OCI-LY3 (cell line): ENCODE data around the gene LRRC19.

Experiments
- H2AFZ ChIP-seq: fragments of 200-600, 300-600 bp; shearing (Covaris generic); 2 replicates; pipeline ENCODE4 v1.6.0; 2014; ENCODE audit warnings: antibody characterized with exemption, low read depth, low read length
- H3K27ac ChIP-seq: fragments of 200-600, 300-600 bp; sonication (generic); 2 replicates; pipeline ENCODE4 v1.5.1; 2014; ENCODE audit warnings: mild to moderate bottlenecking, low read length, moderate library complexity, mixed read lengths
- H3K27me3 ChIP-seq: fragments of 200-600, 300-600 bp; sonication (generic); 2 replicates; pipeline ENCODE4 v1.6.1; 2014; ENCODE audit warnings: low read depth, low read length, mixed read lengths
- H3K36me3 ChIP-seq: fragments of 200-600, 300-600 bp; sonication (generic); replicated peaks from 2 replicates; pipeline ENCODE3; 2014; ENCODE audit warnings: low read depth, low read length, mixed read lengths
- H3K4me1 ChIP-seq: fragments of 300-600, 200-600 bp; sonication (generic); 2 replicates; pipeline ENCODE4 v1.6.1; 2014; ENCODE audit warnings: low read length, mixed read lengths
- H3K4me2 ChIP-seq: fragments of 200-600, 300-600 bp; sonication (generic); 2 replicates; pipeline ENCODE4 v1.6.1; 2014; ENCODE audit warnings: low read length, mixed read lengths
- H3K4me3 ChIP-seq: fragments of 300-600, 200-600 bp; sonication (generic); 2 replicates; pipeline ENCODE4 v1.5.1; 2014; ENCODE audit warnings: antibody characterized with exemption, mild to moderate bottlenecking, low read length, moderate library complexity
- H3K79me2 ChIP-seq: fragments of 300-600, 200-600 bp; shearing (Covaris generic); 2 replicates; pipeline ENCODE4 v1.6.1; 2014; ENCODE audit warnings: mild to moderate bottlenecking, low read length, mixed read lengths
- H3K9ac ChIP-seq: fragments of 300-600, 200-600 bp; shearing (Covaris generic); 2 replicates; pipeline ENCODE4 v1.6.0; 2014; ENCODE audit warnings: mild to moderate bottlenecking, low read length, moderate library complexity
- H3K9me3 ChIP-seq: fragments of 200-600, 300-600 bp; shearing (Covaris generic); 2 replicates; pipeline ENCODE4 v1.6.1; 2014; ENCODE audit warnings: low read length, mixed read lengths; ENCODE audit not compliant: insufficient read depth
- H4K20me1 ChIP-seq: fragments of 200-600, 300-600 bp; sonication (generic); 2 replicates; pipeline ENCODE4 v1.6.1; 2016; ENCODE audit warnings: low read length, mixed read lengths; ENCODE audit not compliant: insufficient read depth
- CTCF ChIP-seq: fragments of 200-600, 300-600 bp; sonication (generic); IDR thresholded peaks from 2 replicates; pipeline ENCODE4 v1.5.1; 2014; ENCODE audit warnings: antibody characterized with exemption, low read length, low read depth
- EZH2phosphoT487 ChIP-seq: fragments of 200-600 bp; shearing (Covaris generic); IDR thresholded peaks from 2 replicates; pipeline ENCODE4 v1.6.1; 2018; ENCODE audit warnings: antibody characterized with exemption, mixed run types, low read depth

Gene LRRC19

DNA sequence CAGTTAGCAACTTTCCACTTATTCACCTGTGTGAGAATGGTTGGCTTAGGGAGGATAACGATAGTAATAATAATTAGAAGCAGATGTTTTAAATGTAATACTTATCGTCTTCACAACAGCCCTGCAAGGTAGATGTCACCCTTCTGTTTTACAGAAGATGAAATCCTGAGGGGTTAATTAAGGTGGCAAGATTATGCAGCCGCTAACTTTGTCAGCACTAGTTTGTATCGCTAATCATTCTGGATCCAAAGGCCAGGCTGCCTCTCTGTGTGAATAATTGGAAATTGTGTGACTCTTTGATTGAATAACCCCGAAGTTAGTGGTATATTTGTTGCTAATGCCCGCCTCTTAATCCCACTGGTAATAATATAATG, 48.6 kb downstream of the LRRC19 start:
- no peaks in the 10 kb centered on the region for H3K9me3 ChIP-seq
- peaks cover 29% of the 10 kb centered on the region for H3K4me1 ChIP-seq
- H4K20me1 ChIP-seq = no peaks in the 10 kb centered on the region
- peak overlapping the region; percentile 89 for H3K4me2 ChIP-seq
- H3K27ac ChIP-seq = peak overlapping the region; percentile 44; the same call in 1 of the 2 replicates
- H3K79me2 ChIP-seq = peaks cover 11% of the 10 kb centered on the region
- no peak for TF ChIP-seq CTCF
- no peak for TF ChIP-seq EZH2phosphoT487
- H3K27me3 ChIP-seq = no peaks in the 10 kb centered on the region
- H2AFZ ChIP-seq = peak overlapping the region; percentile 88
- no peaks in the 10 kb centered on the region for H3K36me3 ChIP-seq
- H3K9ac ChIP-seq = peak overlapping the region; percentile 85
- peak overlapping the region; percentile 91 for H3K4me3 ChIP-seq

GRCh38 chr9:26955921-26956859, 49.3 kb downstream of the LRRC19 start, which contains the start of gene IFT74:
Gene IFT74, plus strand, starts transcription at chr9:26956412. Its CDS starts 5,556 bp downstream, at chr9:26961968.
- Histone ChIP-seq H3K4me1 (peaks cover 29% of the 10 kb centered on the region), H3K9me3 (no peaks in the 10 kb centered on the region), H3K27me3 (no peaks in the 10 kb centered on the region), H3K9ac (peak within 1 kb of the TSS; percentile 85), H3K36me3 (no peaks in the 10 kb centered on the region), H3K79me2 (peaks cover 11% of the 10 kb centered on the region), H3K27ac (peak within 1 kb of the TSS; percentile 65), H2AFZ (peak within 1 kb of the TSS; percentile 89), H3K4me3 (peak within 1 kb of the TSS; percentile 91), H3K4me2 (peak within 1 kb of the TSS; percentile 89), H4K20me1 (no peaks in the 10 kb centered on the region)
- no peak for TF ChIP-seq CTCF
- TF ChIP-seq EZH2phosphoT487 = no peak

DNA sequence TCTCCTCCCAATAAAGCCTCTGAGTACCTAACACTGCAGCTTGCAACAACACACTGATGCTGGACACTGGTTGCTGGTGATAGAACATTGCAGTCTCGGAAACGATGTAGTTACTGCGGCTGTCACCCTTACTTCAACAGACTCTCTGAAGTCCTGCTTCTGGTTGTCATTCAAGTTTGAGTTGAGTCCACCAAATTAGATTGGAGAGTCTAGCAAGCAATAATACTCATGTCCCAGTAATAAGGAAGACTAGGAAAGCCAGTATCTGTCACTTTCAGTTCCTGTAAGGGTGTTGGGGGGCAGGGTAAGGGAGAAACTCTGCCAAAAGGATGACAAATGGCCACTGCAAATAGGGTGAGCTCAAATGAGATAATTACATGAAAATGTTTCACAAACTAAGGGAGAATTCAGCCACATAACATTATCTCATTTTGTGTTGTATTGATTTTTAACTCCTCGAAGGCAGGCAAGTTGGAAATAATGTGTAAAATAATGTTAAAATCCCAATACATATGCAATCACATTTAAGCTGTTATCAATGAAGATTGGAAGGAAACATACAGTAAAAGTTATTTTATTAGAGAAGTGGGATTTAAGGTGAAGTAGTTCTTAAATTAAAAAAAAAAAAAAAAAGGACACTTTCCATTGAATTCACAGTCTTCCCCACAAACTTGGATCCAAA, 50.1 kb downstream of the LRRC19 start:
- peak overlapping the region; percentile 89 for H2AFZ ChIP-seq
- no peaks in the 10 kb centered on the region for H3K9me3 ChIP-seq
- peak overlapping the region; percentile 89 for H3K4me2 ChIP-seq
- peak overlapping the region; percentile 91 for H3K4me3 ChIP-seq
- H3K27ac ChIP-seq = peak overlapping the region; percentile 65
- no peaks in the 10 kb centered on the region for H3K36me3 ChIP-seq
- H3K9ac ChIP-seq = peak overlapping the region; percentile 85
- H4K20me1 ChIP-seq = no peaks in the 10 kb centered on the region
- TF ChIP-seq EZH2phosphoT487 (no peak), CTCF (no peak)
- H3K4me1 ChIP-seq = peaks cover 29% of the 10 kb centered on the region
- H3K79me2 ChIP-seq = peaks cover 11% of the 10 kb centered on the region
- no peaks in the 10 kb centered on the region for H3K27me3 ChIP-seq

GRCh38 chr9:26954050-26954508, 51.4 kb downstream of the LRRC19 start:
- no peaks in the 10 kb centered on the region for H3K9me3 ChIP-seq
- peaks cover 11% of the 10 kb centered on the region for H3K79me2 ChIP-seq
- no peaks in the 10 kb centered on the region for H3K27me3 ChIP-seq
- no peak overlapping the region; the same call in 1 of the 2 replicates for H3K9ac ChIP-seq
- H2AFZ ChIP-seq = peak overlapping the region; percentile 13
- peaks cover 29% of the 10 kb centered on the region for H3K4me1 ChIP-seq
- H3K36me3 ChIP-seq = no peaks in the 10 kb centered on the region
- H3K4me2 ChIP-seq = peak overlapping the region; percentile 89
- H3K4me3 ChIP-seq = peak overlapping the region; percentile 8
- H4K20me1 ChIP-seq = no peaks in the 10 kb centered on the region
- H3K27ac ChIP-seq = peak overlapping the region; percentile 65
- TF ChIP-seq EZH2phosphoT487 (no peak), CTCF (no peak)
